Retinal pigment epithelial cell (primary cell): ENCODE data around the gene GSDMA.
"Not testable (repeated sequence)": the region's sequence is repeated elsewhere in the genome, so short reads cannot be mapped to it uniquely, and the experiment has no call there.

Source experiments
- DNase-seq: peaks from one replicate; pipeline ENCODE4 v3.0.0-alpha.2; 2010; ENCODE audit warnings: low read depth
- H3K4me3 ChIP-seq: 2 replicates; pipeline ENCODE4 v1.5.1; 2011; ENCODE audit warnings: mild to moderate bottlenecking, low read length, control low read depth, moderate library complexity
- TF ChIP-seq, protein P1 (sequence below): conservative IDR thresholded peaks from 2 replicates; pipeline ENCODE4 v1.5.1; 2011; ENCODE audit warnings: low read depth, low read length, control low read depth, inconsistent platforms

GSDMA gene

DNA sequence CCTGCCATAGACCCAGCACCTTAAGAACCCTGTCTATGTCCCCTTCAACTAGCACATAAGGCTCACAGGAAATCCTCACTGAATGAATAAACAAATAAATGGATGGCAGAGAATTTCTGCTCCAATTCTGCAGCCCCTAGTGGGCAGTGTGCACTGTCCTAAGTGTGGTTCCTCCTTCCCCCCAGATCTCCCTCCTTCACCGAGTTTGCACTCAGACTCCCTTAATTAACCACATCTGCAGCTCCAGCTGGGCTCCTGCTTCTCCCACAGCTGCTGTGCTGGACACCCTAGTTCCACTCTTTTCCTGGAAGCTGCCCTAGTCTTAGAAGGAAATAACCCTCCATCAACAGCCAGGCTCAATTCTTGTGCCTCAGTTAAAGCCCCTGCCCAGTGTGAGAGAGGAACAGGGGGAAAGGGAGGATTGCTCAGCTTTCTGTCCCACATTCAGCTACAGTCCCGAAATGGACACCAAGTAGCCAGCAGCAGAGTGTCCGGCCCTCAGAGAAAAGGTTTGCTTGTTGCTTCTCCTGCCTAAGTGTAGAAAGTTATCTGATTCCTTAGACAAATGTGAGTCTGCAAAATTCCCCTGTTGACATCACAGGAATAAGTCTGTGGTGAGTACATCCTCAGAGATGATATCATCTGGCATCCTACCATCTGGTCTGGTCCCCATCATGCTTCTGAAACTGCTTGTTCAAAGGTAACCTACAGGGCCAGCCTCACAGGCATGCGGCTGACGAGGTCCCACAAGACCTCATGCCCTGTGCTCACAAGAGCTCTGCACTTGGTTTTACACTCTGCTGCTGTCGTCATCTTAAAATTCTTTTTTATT lies 23.0 kb upstream of the GSDMA start:
- no peak overlapping the region for H3K4me3 ChIP-seq
- DNase-seq = no peak
- TF ChIP-seq, protein P1, sequence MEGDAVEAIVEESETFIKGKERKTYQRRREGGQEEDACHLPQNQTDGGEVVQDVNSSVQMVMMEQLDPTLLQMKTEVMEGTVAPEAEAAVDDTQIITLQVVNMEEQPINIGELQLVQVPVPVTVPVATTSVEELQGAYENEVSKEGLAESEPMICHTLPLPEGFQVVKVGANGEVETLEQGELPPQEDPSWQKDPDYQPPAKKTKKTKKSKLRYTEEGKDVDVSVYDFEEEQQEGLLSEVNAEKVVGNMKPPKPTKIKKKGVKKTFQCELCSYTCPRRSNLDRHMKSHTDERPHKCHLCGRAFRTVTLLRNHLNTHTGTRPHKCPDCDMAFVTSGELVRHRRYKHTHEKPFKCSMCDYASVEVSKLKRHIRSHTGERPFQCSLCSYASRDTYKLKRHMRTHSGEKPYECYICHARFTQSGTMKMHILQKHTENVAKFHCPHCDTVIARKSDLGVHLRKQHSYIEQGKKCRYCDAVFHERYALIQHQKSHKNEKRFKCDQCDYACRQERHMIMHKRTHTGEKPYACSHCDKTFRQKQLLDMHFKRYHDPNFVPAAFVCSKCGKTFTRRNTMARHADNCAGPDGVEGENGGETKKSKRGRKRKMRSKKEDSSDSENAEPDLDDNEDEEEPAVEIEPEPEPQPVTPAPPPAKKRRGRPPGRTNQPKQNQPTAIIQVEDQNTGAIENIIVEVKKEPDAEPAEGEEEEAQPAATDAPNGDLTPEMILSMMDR = peak; percentile 54

DNA sequence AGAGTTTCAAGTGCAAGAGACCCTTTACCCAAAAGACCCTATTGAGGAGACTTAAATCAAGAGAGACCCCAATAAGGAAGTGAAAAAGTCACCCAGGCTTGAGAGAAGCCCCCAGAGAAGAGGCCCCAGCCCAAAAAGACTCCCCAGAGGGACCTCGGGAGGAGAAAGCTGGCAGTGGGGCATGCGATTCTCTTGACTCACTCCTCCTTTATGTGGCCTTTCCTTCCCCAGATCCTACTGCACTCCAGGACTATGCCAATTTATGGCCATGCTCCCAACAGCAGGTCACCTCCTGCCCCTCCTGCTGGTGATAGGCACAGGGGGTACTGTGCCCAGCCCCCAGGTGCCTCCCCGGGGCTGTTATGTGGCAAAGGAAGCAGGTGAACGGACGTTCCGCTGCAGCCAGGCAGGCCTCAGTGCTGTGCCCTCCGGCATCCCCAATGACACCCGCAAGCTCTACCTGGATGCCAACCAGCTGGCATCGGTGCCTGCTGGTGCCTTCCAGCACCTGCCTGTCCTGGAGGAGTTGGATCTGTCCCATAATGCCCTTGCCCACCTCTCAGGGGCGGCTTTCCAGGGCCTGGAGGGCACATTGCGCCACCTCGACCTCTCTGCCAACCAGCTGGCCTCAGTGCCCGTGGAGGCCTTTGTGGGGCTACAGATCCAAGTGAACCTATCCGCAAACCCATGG lies 19.0 kb upstream of the GSDMA start:
- no peak for DNase-seq
- TF ChIP-seq, protein P1 = no peak
- no peak overlapping the region for H3K4me3 ChIP-seq

DNA sequence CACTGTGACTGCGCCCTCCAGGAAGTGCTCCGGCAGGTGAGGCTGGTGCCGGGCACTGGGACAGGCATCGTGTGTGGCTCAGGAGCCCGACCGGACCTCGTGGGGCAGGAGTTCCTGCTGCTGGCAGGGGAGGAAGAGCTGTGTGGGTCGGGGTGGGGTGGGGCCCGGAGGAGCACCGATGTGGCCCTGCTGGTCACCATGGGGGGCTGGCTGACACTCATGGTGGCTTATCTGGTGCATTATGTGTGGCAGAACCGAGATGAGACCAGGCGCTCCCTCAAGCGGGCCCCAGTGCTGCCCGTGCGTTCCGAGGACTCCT lies 18.5 kb upstream of the GSDMA start:
- no peak for DNase-seq
- no peak overlapping the region for H3K4me3 ChIP-seq
- TF ChIP-seq, protein P1 = no peak

DNA sequence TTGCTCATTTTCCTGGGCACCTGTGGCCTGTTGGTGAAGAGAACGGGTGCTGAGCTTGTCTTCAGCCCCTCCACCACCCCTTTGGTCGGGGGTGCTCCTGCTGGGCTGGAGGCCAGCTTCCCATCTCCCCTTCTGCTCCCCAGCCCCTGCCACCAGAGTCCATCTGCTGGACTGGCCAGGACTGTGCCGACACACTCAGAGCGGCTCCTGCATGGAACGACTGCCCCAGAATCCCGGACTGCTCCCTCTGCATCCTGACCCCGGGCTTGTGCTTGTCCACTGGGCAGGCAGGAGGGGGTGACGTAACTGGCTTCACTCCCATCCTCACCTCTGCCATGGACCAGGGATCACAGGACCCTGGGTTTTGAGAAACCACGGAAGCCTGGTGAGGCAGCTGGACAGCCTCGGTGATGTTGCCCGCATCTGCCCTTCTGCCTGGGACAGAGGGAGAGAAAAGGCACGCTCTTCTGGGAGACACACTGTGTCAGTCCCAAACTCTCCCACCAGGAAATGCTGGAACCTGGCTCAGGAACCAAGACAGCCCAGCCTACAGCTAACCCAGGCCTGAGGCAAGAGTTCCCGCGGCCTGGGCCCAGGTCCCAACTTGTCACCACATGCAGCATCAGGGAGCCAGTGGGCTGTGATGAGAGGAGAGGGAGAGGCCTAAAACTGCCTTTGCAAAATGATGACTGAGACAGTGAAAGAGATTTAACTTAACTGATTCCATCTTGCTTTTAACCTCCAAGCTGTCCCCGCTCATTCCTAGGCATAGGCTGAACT lies 16.1 kb upstream of the GSDMA start:
- no peak overlapping the region for H3K4me3 ChIP-seq
- TF ChIP-seq, protein P1 = no peak
- DNase-seq = no peak

DNA sequence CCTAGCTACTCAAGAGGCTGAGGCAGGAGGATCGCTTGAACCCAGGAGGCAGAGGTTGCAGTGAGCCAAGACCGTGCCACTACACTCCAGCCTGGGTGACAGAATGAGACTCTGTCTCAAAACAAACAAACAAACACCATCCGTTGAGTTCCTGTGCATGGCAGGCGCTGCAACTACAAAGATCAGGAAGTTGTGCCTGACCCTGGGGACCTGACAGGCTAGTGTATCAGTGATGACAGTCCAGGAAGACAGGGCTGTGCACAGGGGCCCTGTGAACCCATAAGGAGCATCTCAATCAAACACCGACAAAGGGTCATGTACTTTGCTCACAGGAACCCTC lies 14.3 kb upstream of the GSDMA start:
- DNase-seq, H3K4me3 ChIP-seq: not testable (repeated sequence)

DNA sequence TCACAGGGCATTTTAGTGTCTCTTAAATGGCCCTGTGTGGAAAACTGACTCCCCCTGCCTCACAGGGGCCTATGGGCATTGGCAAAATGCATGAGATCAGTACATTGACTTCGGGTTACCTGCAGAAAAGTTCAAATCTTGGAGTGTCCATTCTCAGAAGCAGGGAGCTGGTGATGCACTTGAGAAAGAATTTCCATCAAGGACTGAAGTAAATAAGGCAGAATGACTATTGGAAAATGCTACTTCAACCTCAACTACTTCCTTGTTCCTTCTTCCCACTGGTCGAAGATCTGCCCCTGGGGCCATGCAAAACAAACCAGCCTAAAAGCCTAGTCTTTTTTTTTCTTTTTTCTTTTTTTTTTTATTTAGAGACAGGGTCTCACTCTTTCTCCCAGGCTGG lies 13.8 kb upstream of the GSDMA start:
- TF ChIP-seq, protein P1 = no peak
- no peak for DNase-seq
- no peak overlapping the region for H3K4me3 ChIP-seq

DNA sequence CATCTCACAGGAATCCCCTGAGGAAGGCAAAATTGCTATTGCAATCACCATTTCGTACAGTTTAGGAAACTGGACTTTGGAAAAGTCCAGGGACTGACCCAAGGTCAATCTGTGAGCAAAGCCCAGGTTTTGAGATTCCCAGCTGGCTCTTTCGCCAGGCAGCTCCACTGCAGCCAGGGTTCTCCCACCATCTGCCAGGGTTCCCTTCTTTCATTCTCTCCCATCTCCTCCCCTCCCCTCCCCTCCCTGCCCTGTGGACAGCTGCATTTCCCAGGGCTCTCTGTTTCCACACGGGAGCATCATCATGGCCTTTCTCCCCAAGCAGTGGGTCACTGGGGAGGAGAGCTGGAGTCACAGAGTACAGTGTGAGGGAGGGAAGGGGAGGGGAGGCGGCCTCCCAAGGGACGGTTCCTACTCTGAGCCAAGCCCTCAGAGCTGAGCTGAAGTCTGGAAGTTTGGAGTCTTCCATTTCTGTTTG lies 11.9 kb upstream of the GSDMA start:
- TF ChIP-seq, protein P1 = no peak
- H3K4me3 ChIP-seq = no peak overlapping the region
- no peak for DNase-seq
